HepG2 (cell line): Measurements from ENCODE around the gene INTS4. TPM values are rescaled to one million over a fixed set of nuclear protein-coding genes. Genes with fewer than 3 reads are reported as not detected.

Source experiments
- DBP ChIP-seq: sonication (generic); formaldehyde crosslinking; IDR thresholded peaks from 2 replicates; pipeline ENCODE4 v1.4.0; 2020; ENCODE audit warnings: missing genetic modification reagents; ENCODE audit errors: not compliant biosample characterization
- EHMT2 ChIP-seq: fragments of 200-600 bp; sonication (generic); IDR thresholded peaks from 2 replicates; pipeline ENCODE4 v1.7.0; 2017; ENCODE audit warnings: antibody characterized with exemption, low read depth, low read length, borderline replicate concordance
- MED8 ChIP-seq: sonication (generic); formaldehyde crosslinking; IDR thresholded peaks from 2 replicates; pipeline ENCODE4 v1.8.1; 2023; ENCODE audit warnings: mild to moderate bottlenecking, missing genetic modification reagents; ENCODE audit not compliant: insufficient replicate concordance
- NFE2L1 ChIP-seq: sonication (generic); formaldehyde crosslinking; IDR thresholded peaks from 2 replicates; pipeline ENCODE4 v1.4.0; 2020; ENCODE audit warnings: missing genetic modification reagents, mild to moderate bottlenecking, borderline replicate concordance
- POLR2G ChIP-seq: fragments of 200-400 bp; formaldehyde crosslinking; IDR thresholded peaks from 2 replicates; pipeline ENCODE4 v1.6.1; 2018; ENCODE audit warnings: mild to moderate bottlenecking, low read depth, low read length, moderate library complexity
- RFX3 ChIP-seq: IDR thresholded peaks from 2 replicates; pipeline ENCODE4 v1.6.1; 2016; ENCODE audit warnings: missing biosample characterization, missing genetic modification reagents
- ZNF232 ChIP-seq: sonication (generic); formaldehyde crosslinking; IDR thresholded peaks from 2 replicates; pipeline ENCODE4 v1.4.0; 2020; ENCODE audit warnings: missing genetic modification reagents, borderline replicate concordance
- ZNF33A ChIP-seq: sonication (generic); formaldehyde crosslinking; IDR thresholded peaks from 2 replicates; pipeline ENCODE4 v1.5.1; 2020; ENCODE audit warnings: missing genetic modification reagents, mild to moderate bottlenecking, moderate library complexity, borderline replicate concordance
- ZNF605 ChIP-seq: sonication (generic); formaldehyde crosslinking; IDR thresholded peaks from 2 replicates; pipeline ENCODE4 v1.8.0; 2022; ENCODE audit warnings: mild to moderate bottlenecking, missing genetic modification reagents
- ZSCAN22 ChIP-seq: sonication (generic); formaldehyde crosslinking; IDR thresholded peaks from 2 replicates; pipeline ENCODE4 v1.4.0; 2020; ENCODE audit warnings: mild to moderate bottlenecking, missing genetic modification reagents
- polyA plus RNA-seq, 8 experiments: library from polyadenylated mRNA; depleted of rRNA in 3 of 8; stranded (reverse) in 7 of 8; unstranded in 1 of 8; fragments of >200 nt; fragmentation: Illumina TruSeq in 4 of 8; extraction: Trizol in 4 of 8; gene quantifications; 2 replicates each; pipeline versions ENCODE4 v1.2.1 to v1.2.3, GENCODE V29; 2011 to 2016; ENCODE audit warnings: low read depth in 4 of 8, missing spikeins in 1 of 8, mixed read lengths in 1 of 8; ENCODE audit not compliant: insufficient read depth in 1 of 8
- total RNA-seq, 5 experiments: library from RNA; depleted of rRNA; stranded (reverse); fragments of >200 nt; fragmentation: Illumina TruSeq; extraction: Trizol; gene quantifications; 2 replicates each; pipeline ENCODE4 v1.2.3, GENCODE V29; 2016; ENCODE audit warnings: low read depth in 1 of 5
- TF ChIP-seq, protein P1 (sequence below), 2 experiments: sonication (generic) in 1 of 2; formaldehyde crosslinking in 1 of 2; IDR thresholded peaks; 2 replicates each; pipeline versions ENCODE4 v1.5.1 to v1.6.1; 2011 to 2020; ENCODE audit warnings: borderline replicate concordance in 1 of 2, low read depth in 1 of 2, low read length in 1 of 2, mild to moderate bottlenecking in 1 of 2, missing genetic modification reagents in 1 of 2, moderate library complexity in 1 of 2
- TF ChIP-seq, protein P2 (sequence below): sonication (generic); formaldehyde crosslinking; IDR thresholded peaks from 2 replicates; pipeline ENCODE4 v1.5.1; 2020; ENCODE audit warnings: mild to moderate bottlenecking, missing genetic modification reagents, moderate library complexity
- TF ChIP-seq, protein P3 (sequence below): IDR thresholded peaks from 2 replicates; pipeline ENCODE4 v1.6.1; 2016; ENCODE audit warnings: missing compliant biosample characterization, missing genetic modification reagents, borderline replicate concordance
- TF ChIP-seq, protein P4 (sequence below): sonication (generic); formaldehyde crosslinking; IDR thresholded peaks from 2 replicates; pipeline ENCODE4 v1.4.0; 2020; ENCODE audit warnings: missing genetic modification reagents, borderline replicate concordance

INTS4 gene
- total and polyA plus RNA-seq, 2 of the 13 experiments (the other 11 are each of a cell fraction or from before 2014, with no cell fraction given), result 37.3 to 44.8 TPM

- TF ChIP-seq, protein P1, sequence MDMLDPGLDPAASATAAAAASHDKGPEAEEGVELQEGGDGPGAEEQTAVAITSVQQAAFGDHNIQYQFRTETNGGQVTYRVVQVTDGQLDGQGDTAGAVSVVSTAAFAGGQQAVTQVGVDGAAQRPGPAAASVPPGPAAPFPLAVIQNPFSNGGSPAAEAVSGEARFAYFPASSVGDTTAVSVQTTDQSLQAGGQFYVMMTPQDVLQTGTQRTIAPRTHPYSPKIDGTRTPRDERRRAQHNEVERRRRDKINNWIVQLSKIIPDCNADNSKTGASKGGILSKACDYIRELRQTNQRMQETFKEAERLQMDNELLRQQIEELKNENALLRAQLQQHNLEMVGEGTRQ (IDR thresholded peaks at IDR 0.05; ENCODE audit: low read depth, low read length), result no peak
- TF ChIP-seq, protein P1 (CRISPR knock-in tag; IDR thresholded peaks at IDR 0.05; ENCODE audit: borderline replicate concordance), result no peak
- TF ChIP-seq ZNF232 (no peak), ZSCAN22 (no peak; the same call in 1 of the 2 replicates), RFX3 (CRISPR knock-in tag) (no peak), NFE2L1 (no peak), ZNF605 (CRISPR knock-in tag) (peak; percentile 72), MED8 (CRISPR knock-in tag) (no peak), DBP (no peak), POLR2G (peak; percentile 77; the same call in 1 of the 2 replicates), EHMT2 (peak; percentile 40; the same call in 1 of the 2 replicates), ZNF33A (CRISPR knock-in tag) (no peak)
- TF ChIP-seq, protein P2, sequence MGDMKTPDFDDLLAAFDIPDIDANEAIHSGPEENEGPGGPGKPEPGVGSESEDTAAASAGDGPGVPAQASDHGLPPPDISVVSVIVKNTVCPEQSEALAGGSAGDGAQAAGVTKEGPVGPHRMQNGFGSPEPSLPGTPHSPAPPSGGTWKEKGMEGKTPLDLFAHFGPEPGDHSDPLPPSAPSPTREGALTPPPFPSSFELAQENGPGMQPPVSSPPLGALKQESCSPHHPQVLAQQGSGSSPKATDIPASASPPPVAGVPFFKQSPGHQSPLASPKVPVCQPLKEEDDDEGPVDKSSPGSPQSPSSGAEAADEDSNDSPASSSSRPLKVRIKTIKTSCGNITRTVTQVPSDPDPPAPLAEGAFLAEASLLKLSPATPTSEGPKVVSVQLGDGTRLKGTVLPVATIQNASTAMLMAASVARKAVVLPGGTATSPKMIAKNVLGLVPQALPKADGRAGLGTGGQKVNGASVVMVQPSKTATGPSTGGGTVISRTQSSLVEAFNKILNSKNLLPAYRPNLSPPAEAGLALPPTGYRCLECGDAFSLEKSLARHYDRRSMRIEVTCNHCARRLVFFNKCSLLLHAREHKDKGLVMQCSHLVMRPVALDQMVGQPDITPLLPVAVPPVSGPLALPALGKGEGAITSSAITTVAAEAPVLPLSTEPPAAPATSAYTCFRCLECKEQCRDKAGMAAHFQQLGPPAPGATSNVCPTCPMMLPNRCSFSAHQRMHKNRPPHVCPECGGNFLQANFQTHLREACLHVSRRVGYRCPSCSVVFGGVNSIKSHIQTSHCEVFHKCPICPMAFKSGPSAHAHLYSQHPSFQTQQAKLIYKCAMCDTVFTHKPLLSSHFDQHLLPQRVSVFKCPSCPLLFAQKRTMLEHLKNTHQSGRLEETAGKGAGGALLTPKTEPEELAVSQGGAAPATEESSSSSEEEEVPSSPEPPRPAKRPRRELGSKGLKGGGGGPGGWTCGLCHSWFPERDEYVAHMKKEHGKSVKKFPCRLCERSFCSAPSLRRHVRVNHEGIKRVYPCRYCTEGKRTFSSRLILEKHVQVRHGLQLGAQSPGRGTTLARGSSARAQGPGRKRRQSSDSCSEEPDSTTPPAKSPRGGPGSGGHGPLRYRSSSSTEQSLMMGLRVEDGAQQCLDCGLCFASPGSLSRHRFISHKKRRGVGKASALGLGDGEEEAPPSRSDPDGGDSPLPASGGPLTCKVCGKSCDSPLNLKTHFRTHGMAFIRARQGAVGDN (CRISPR knock-in tag), result peak; percentile 95
- TF ChIP-seq, protein P3, sequence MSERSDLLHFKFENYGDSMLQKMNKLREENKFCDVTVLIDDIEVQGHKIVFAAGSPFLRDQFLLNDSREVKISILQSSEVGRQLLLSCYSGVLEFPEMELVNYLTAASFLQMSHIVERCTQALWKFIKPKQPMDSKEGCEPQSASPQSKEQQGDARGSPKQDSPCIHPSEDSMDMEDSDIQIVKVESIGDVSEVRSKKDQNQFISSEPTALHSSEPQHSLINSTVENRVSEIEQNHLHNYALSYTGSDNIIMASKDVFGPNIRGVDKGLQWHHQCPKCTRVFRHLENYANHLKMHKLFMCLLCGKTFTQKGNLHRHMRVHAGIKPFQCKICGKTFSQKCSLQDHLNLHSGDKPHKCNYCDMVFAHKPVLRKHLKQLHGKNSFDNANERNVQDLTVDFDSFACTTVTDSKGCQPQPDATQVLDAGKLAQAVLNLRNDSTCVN (CRISPR knock-in tag), result peak; percentile 79; the same call in 1 of the 2 replicates
- TF ChIP-seq, protein P4, sequence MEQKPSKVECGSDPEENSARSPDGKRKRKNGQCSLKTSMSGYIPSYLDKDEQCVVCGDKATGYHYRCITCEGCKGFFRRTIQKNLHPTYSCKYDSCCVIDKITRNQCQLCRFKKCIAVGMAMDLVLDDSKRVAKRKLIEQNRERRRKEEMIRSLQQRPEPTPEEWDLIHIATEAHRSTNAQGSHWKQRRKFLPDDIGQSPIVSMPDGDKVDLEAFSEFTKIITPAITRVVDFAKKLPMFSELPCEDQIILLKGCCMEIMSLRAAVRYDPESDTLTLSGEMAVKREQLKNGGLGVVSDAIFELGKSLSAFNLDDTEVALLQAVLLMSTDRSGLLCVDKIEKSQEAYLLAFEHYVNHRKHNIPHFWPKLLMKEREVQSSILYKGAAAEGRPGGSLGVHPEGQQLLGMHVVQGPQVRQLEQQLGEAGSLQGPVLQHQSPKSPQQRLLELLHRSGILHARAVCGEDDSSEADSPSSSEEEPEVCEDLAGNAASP (CRISPR knock-in tag), result no peak; the same call in 1 of the 2 replicates
These were observed at the start of gene INTS4 (continued) for GRCh38 chr11:77994434-77995362.
